Thyroid gland (tissue), 4 donors: Measurements from ENCODE around the gene PGA4. TPM values are rescaled to one million over a fixed set of nuclear protein-coding genes. Genes with fewer than 3 reads are reported as not detected.
"Not testable (repeated sequence)": the region's sequence is repeated elsewhere in the genome, so short reads cannot be mapped to it uniquely, and the experiment has no call there.

Experiments used
- DNase-seq, 2 donors: peaks; one replicate each; pipeline ENCODE4 v3.0.0-alpha.2; 2019
- H3K27ac ChIP-seq, 3 donors: fragments of 200-600 bp; sonication (generic); 1 replicate in 2 of 3; 2 replicates in 1 of 3; pipeline ENCODE4 v1.5.1; 2016 to 2019; ENCODE audit warnings: mild to moderate bottlenecking in 1 of 3, moderate library complexity in 1 of 3
- H3K27me3 ChIP-seq: fragments of 200-600 bp; sonication (generic); one replicate; pipeline ENCODE4 v1.5.1; 2019
- H3K36me3 ChIP-seq, 2 donors: fragments of 200-600 bp; sonication (generic); one replicate each; pipeline ENCODE4 v1.5.1; 2016 to 2019
- H3K4me1 ChIP-seq, 2 donors: fragments of 200-600 bp; sonication (generic); one replicate each; pipeline ENCODE4 v1.5.1; 2017 to 2019
- H3K4me3 ChIP-seq, 3 donors: fragments of 200-600 bp; sonication (generic); replicated peaks in 1 of 3; 1 replicate in 2 of 3; 2 replicates in 1 of 3; pipeline ENCODE4 v1.5.1; 2016; ENCODE audit warnings: mild to moderate bottlenecking in 1 of 3
- H3K9me3 ChIP-seq: fragments of 200-600 bp; sonication (generic); one replicate; pipeline ENCODE4 v1.5.1; 2017
- POLR2A ChIP-seq, 2 donors: fragments of 450-650 bp; IDR thresholded peaks; one replicate each; pipeline ENCODE4 v1.6.1; 2017; ENCODE audit warnings: antibody characterized with exemption in 2 of 2, mild to moderate bottlenecking in 2 of 2, moderate library complexity in 1 of 2
- WGBS, 2 donors: methylation state at CpG; one replicate each; pipeline ENCODE4 v1.1.5; 2017; 5-methylcytosine and 5-hydroxymethylcytosine counted together
- intact Hi-C: fragments of 100-400 bp; cut with DNase I; formaldehyde crosslinking; loops from one replicate; pipeline ENCODE4 v1.15.1; 2023
- total RNA-seq, 4 donors: library from RNA; depleted of rRNA; stranded (reverse); fragments of >200 nt; gene quantifications; one replicate each; pipeline ENCODE4 v1.2.3, GENCODE V29; 2016
- TF ChIP-seq, protein P1 (sequence below), 6 experiments: fragments of 200-600 bp in 3 of 6; fragments of 450-650 bp in 3 of 6; sonication (generic) in 3 of 6; IDR thresholded peaks; one replicate each; pipeline ENCODE4 v1.5.1; 2016 to 2019; ENCODE audit warnings: antibody characterized with exemption in 6 of 6, mild to moderate bottlenecking in 2 of 6, inconsistent platforms in 1 of 6, moderate library complexity in 1 of 6

PGA4 gene
- 1 to 10 TPM in 2 of 4 donors, not detected in 2; 4.6 to 8.1 TPM for total RNA-seq

DNA sequence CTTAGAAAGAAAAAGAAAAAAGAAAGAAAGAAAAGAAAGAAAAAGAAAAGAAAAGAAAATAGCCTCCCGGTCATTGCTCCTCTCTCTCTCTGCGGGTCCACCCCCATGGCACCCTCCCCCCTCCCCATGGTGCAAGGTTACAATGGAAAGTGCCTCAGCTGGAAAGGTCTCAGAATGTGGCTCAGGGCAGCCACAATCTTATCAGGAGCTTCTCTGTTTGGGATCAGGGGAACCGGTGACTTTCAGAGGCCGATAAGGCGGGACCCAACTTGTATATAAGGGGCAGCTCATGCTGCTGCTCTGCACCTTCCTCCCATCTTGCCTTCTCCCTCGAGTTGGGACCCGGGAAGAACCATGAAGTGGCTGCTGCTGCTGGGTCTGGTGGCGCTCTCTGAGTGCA, at the start of gene PGA4:
PGA4 (plus strand) TSS at position 301 of the 400 bp plus-strand sequence; CDS start at position 355, 54 bp downstream.
- H3K9me3 ChIP-seq, H3K27ac ChIP-seq, DNase-seq, intact Hi-C loops, H3K27me3 ChIP-seq, H3K4me1 ChIP-seq, H3K4me3 ChIP-seq, H3K36me3 ChIP-seq: not testable (repeated sequence)
- no CpG with 5 or more reads among the region's 8 CpGs for WGBS, 2 donors

DNA sequence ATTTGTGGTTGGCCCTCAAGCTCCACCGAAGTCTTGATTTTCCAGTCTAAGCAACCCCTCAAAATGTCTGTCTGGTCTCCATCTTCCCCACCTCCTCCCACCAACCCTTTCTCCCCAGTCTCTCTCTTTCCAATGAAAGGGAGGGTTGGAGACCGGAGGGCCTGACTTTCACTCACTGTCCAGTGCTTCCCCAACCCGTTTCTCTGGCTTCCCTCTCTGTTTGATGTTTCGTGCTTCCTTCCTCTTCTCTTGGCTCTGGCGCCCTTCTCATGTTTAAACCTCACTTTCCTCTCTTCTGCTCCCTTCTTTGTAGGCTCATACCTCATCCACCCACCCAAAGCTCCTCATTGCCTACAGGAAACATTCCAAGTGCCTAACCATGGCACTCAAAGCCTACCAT, 49.8 kb upstream of the PGA4 start:
- Histone ChIP-seq H3K4me1 (no peaks in the 10 kb centered on the region), H3K36me3 (no peaks in the 10 kb centered on the region), H3K27ac (no peak overlapping the region), H3K4me3 (no peak overlapping the region), H3K27me3 (no peaks in the 10 kb centered on the region), H3K9me3 (no peaks in the 10 kb centered on the region)
- no peak for DNase-seq
- intact Hi-C loops = no loop called here
- WGBS, 2 donors = 67 to 75% methylated on average over 5 of the region's 5 CpGs
- TF ChIP-seq, protein P1, sequence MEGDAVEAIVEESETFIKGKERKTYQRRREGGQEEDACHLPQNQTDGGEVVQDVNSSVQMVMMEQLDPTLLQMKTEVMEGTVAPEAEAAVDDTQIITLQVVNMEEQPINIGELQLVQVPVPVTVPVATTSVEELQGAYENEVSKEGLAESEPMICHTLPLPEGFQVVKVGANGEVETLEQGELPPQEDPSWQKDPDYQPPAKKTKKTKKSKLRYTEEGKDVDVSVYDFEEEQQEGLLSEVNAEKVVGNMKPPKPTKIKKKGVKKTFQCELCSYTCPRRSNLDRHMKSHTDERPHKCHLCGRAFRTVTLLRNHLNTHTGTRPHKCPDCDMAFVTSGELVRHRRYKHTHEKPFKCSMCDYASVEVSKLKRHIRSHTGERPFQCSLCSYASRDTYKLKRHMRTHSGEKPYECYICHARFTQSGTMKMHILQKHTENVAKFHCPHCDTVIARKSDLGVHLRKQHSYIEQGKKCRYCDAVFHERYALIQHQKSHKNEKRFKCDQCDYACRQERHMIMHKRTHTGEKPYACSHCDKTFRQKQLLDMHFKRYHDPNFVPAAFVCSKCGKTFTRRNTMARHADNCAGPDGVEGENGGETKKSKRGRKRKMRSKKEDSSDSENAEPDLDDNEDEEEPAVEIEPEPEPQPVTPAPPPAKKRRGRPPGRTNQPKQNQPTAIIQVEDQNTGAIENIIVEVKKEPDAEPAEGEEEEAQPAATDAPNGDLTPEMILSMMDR (IDR thresholded peaks at IDR 0.05) = no peak
- no peak for TF ChIP-seq POLR2A (IDR thresholded peaks at IDR 0.05)

DNA sequence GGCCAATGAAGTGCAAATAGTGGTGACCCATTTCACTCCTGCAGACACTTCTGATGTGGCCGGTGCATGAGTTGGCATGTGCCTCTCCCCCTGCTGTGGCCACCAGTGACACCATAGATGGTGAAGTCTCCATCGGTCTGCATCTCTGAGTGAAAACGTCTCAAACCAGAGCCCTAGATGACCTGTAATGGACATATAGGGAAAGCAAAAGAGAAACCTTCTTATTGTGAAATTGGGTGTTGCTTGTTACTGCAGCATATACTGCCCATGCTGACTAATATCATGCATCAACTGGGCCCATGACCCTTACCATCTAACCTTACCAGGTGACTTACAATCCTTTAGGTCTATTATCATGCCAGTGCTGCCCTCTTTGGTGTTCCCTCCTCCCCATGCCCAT, 49.3 kb upstream of the PGA4 start:
- H3K4me3 ChIP-seq = no peak overlapping the region
- no peaks in the 10 kb centered on the region for H3K36me3 ChIP-seq
- H3K4me1 ChIP-seq = no peaks in the 10 kb centered on the region
- intact Hi-C loops = no loop called here
- WGBS, 2 donors = 92 to 97% methylated on average over 3 of the region's 3 CpGs
- no peaks in the 10 kb centered on the region for H3K27me3 ChIP-seq
- H3K27ac ChIP-seq = no peak overlapping the region
- H3K9me3 ChIP-seq = no peaks in the 10 kb centered on the region
- TF ChIP-seq, protein P1 (IDR thresholded peaks at IDR 0.05) = no peak
- TF ChIP-seq POLR2A (IDR thresholded peaks at IDR 0.05) = no peak
- DNase-seq = no peak

DNA sequence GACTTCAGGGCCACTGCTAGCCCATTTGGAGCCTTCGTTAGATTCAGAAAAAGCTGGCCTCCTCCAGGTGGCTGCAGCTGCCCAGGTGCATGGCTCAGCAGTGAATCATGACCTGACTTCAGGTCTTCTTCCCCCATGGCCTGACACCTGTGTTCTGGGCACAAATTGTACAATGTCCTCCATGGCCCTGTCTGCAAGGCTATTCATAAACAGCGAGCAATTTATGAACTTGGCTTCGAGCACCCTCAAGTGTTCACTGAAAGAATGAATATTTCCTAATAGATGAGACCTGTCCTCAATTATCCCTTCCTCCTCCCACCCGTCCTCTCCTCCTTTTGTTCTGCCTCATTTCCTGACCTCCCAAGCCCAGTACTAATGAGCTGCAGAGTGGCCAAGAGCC, 48.7 kb upstream of the PGA4 start:
- Histone ChIP-seq H3K9me3 (no peaks in the 10 kb centered on the region), H3K4me1 (no peaks in the 10 kb centered on the region), H3K27ac (no peak overlapping the region), H3K4me3 (no peak overlapping the region), H3K27me3 (no peaks in the 10 kb centered on the region), H3K36me3 (no peaks in the 10 kb centered on the region)
- intact Hi-C loops = no loop called here
- no peak for TF ChIP-seq POLR2A (IDR thresholded peaks at IDR 0.05)
- TF ChIP-seq, protein P1 (IDR thresholded peaks at IDR 0.05) = no peak
- DNase-seq = no peak
- 87 to 90% methylated on average over 4 of the region's 4 CpGs for WGBS, 2 donors

DNA sequence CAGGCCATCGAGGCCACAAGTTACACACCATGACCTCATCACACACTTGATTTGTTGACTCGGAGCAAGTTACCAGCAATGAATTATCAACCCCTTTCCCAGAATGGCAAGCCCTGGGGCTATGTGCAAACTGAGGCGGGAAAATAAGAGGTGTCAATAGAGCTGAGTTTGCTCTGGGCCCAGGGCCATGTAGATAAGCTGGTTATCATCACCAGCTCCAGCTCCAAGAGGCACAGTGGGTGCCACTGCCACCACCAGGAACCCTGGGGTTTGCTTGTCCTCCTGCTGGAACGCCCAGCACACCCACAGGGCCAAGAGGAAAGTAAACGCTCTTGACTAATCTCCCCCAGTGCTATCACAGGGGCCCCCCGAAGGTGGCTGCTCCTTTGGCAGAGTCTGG, 47.9 kb upstream of the PGA4 start:
- no peak overlapping the region for H3K4me3 ChIP-seq
- no peak overlapping the region for H3K27ac ChIP-seq
- H3K9me3 ChIP-seq = no peaks in the 10 kb centered on the region
- intact Hi-C loops = no loop called here
- no peak for TF ChIP-seq POLR2A (IDR thresholded peaks at IDR 0.05)
- TF ChIP-seq, protein P1 (IDR thresholded peaks at IDR 0.05) = no peak
- no peaks in the 10 kb centered on the region for H3K36me3 ChIP-seq
- 67 to 83% methylated on average over 5 to 6 of the region's 6 CpGs for WGBS, 2 donors
- DNase-seq = no peak
- no peaks in the 10 kb centered on the region for H3K27me3 ChIP-seq
- H3K4me1 ChIP-seq = no peaks in the 10 kb centered on the region

DNA sequence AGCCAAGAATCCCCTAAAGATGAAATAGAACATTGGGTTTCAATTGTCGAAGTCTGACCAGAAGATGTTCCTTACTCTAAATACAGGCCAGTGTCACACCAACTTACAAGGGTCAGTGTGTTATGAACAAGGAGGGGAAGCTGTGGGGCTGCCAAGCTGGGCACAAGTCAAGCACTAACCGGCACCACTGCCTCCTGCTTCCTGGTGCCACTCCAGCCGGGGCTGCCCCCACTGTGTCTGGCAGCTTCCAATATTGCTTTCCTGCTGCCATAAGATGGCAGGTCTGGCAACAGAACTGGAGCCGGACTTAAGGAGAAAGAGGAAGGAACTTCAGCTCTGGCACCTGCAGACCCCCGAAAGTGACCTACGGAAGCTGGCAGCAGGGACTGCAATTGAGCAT, 47.2 kb upstream of the PGA4 start:
- no peak for DNase-seq
- Histone ChIP-seq H3K36me3 (no peaks in the 10 kb centered on the region), H3K4me3 (no peak overlapping the region), H3K4me1 (no peaks in the 10 kb centered on the region), H3K27me3 (no peaks in the 10 kb centered on the region), H3K27ac (no peak overlapping the region), H3K9me3 (no peaks in the 10 kb centered on the region)
- 77% methylated on average over 6 of the region's 6 CpGs for WGBS, 2 donors
- intact Hi-C loops = no loop called here
- TF ChIP-seq, protein P1 (IDR thresholded peaks at IDR 0.05) = no peak
- TF ChIP-seq POLR2A (IDR thresholded peaks at IDR 0.05) = no peak
